Ovary (tissue), 3 donors: ENCODE measurements around the gene TTLL9.

Experiments
- CTCF ChIP-seq, 3 donors: fragments of 450-650 bp in 2 of 3; fragments of 200-600 bp in 1 of 3; IDR thresholded peaks; one replicate each; pipeline versions ENCODE4 v1.5.1 to v1.8.0; 2016 to 2022; ENCODE audit warnings: antibody characterized with exemption in 3 of 3, mild to moderate bottlenecking in 1 of 3
- EP300 ChIP-seq: sonication (generic); formaldehyde crosslinking; IDR thresholded peaks from one replicate; pipeline ENCODE4 v1.6.1; 2017; ENCODE audit warnings: antibody characterized with exemption
- donor health status: DM: no; HTN: no; CAD: no.

GRCh38 chr20:31856516-31856915 lies 13.9 kb upstream of the TTLL9 start:
- TF ChIP-seq EP300 (no peak), CTCF (IDR thresholded peaks at IDR 0.05) (no peak)
